ENCODE results near the gene CRTC2. TPM values are rescaled to one million over a fixed set of nuclear protein-coding genes. Genes with fewer than 3 reads are reported as not detected.

Gene CRTC2
- total and polyA plus RNA-seq, 9 of the 15 experiments (the other 6 are each of a cell fraction or from before 2014, with no cell fraction given), result 2.7 to 26.4 (median 10.2) TPM

DNA sequence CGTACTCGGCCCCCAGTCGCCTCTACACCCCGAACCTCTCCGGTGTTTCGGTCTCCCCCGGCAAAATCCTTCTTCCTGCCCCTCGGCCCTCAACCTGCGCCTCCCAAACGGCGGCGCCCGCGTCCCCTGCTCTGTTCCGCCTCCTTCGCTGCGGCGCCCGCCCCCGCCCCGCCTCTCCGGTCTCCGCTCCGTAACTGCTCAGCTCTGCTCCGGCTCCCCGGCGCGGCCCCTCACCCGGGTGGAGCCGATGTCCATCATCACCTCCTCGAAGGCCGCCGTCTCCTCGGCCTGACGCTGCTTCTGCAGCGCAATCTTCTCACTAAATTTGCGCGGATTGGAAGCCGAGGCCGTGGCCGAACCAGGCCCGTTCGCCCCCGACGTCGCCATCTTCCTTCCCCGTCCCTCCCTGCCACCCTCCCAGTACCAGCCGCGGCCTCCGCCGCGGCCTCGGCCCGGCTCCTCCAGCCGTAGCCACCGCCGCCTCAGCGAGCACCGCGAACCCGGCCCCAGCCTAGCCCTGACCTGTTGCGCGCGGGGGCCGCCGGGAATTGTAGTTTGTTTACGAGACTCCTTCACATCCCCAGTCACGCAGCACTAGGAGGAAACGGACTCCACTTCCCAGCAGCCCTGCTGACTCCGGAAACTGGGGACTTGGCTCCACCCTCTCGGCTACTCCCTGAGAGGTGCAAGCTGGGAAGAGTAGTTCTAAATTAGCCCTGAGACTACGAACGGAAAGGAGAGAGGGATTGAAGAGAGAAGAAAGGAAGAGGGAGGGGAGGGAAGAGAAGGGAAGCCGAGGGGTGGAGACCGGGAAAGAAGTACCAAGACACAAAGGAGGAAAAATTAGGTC is at the start of gene CRTC2 (continued):
- no peak for TF ChIP-seq KDM1A (IDR thresholded peaks at IDR 0.05)
- TF ChIP-seq, protein P1, sequence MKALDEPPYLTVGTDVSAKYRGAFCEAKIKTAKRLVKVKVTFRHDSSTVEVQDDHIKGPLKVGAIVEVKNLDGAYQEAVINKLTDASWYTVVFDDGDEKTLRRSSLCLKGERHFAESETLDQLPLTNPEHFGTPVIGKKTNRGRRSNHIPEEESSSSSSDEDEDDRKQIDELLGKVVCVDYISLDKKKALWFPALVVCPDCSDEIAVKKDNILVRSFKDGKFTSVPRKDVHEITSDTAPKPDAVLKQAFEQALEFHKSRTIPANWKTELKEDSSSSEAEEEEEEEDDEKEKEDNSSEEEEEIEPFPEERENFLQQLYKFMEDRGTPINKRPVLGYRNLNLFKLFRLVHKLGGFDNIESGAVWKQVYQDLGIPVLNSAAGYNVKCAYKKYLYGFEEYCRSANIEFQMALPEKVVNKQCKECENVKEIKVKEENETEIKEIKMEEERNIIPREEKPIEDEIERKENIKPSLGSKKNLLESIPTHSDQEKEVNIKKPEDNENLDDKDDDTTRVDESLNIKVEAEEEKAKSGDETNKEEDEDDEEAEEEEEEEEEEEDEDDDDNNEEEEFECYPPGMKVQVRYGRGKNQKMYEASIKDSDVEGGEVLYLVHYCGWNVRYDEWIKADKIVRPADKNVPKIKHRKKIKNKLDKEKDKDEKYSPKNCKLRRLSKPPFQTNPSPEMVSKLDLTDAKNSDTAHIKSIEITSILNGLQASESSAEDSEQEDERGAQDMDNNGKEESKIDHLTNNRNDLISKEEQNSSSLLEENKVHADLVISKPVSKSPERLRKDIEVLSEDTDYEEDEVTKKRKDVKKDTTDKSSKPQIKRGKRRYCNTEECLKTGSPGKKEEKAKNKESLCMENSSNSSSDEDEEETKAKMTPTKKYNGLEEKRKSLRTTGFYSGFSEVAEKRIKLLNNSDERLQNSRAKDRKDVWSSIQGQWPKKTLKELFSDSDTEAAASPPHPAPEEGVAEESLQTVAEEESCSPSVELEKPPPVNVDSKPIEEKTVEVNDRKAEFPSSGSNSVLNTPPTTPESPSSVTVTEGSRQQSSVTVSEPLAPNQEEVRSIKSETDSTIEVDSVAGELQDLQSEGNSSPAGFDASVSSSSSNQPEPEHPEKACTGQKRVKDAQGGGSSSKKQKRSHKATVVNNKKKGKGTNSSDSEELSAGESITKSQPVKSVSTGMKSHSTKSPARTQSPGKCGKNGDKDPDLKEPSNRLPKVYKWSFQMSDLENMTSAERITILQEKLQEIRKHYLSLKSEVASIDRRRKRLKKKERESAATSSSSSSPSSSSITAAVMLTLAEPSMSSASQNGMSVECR (CRISPR knock-in tag; IDR thresholded peaks at IDR 0.05), result peak; percentile 72
- TF ChIP-seq RFX1 (IDR thresholded peaks at IDR 0.05), result no peak
- no peak for TF ChIP-seq ZNF282 (CRISPR knock-in tag; IDR thresholded peaks at IDR 0.05)
- peak; percentile 65 to 86; a peak in 3 of 4 replicates for TF ChIP-seq SIN3A (IDR thresholded peaks at IDR 0.05; ENCODE audit: borderline replicate concordance in 2 of 2, control insufficient read depth in 1 of 2, low read depth in 2 of 2, low read length in 2 of 2)
- TF ChIP-seq GTF2E2 (tag; IDR thresholded peaks at IDR 0.05), result no peak
- TF ChIP-seq TRIM24 (IDR thresholded peaks at IDR 0.05), result no peak
- TF ChIP-seq ZNF830 (CRISPR knock-in tag; IDR thresholded peaks at IDR 0.05), result no peak
- peak; percentile 96 for TF ChIP-seq NR2C2 (CRISPR knock-in tag; IDR thresholded peaks at IDR 0.05)
- TF ChIP-seq NR2C2 (tag; IDR thresholded peaks at IDR 0.05), result peak; percentile 99
- TF ChIP-seq POLR2AphosphoS2 (IDR thresholded peaks at IDR 0.05; ENCODE audit: low read length), result peak; percentile 92
- TF ChIP-seq, protein P2, sequence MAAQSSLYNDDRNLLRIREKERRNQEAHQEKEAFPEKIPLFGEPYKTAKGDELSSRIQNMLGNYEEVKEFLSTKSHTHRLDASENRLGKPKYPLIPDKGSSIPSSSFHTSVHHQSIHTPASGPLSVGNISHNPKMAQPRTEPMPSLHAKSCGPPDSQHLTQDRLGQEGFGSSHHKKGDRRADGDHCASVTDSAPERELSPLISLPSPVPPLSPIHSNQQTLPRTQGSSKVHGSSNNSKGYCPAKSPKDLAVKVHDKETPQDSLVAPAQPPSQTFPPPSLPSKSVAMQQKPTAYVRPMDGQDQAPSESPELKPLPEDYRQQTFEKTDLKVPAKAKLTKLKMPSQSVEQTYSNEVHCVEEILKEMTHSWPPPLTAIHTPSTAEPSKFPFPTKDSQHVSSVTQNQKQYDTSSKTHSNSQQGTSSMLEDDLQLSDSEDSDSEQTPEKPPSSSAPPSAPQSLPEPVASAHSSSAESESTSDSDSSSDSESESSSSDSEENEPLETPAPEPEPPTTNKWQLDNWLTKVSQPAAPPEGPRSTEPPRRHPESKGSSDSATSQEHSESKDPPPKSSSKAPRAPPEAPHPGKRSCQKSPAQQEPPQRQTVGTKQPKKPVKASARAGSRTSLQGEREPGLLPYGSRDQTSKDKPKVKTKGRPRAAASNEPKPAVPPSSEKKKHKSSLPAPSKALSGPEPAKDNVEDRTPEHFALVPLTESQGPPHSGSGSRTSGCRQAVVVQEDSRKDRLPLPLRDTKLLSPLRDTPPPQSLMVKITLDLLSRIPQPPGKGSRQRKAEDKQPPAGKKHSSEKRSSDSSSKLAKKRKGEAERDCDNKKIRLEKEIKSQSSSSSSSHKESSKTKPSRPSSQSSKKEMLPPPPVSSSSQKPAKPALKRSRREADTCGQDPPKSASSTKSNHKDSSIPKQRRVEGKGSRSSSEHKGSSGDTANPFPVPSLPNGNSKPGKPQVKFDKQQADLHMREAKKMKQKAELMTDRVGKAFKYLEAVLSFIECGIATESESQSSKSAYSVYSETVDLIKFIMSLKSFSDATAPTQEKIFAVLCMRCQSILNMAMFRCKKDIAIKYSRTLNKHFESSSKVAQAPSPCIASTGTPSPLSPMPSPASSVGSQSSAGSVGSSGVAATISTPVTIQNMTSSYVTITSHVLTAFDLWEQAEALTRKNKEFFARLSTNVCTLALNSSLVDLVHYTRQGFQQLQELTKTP (IDR thresholded peaks at IDR 0.05; ENCODE audit: low read depth in 1 of 2, partially characterized antibody in 2 of 2), result peak in 1 of 2 experiments; percentile 100
- TF ChIP-seq NRF1 (conservative IDR thresholded peaks at IDR 0.05 in 1 of 2, IDR thresholded peaks at IDR 0.05 in 1 of 2), result peak; percentile 70 to 76
- no peak for TF ChIP-seq HNRNPH1 (optimal IDR thresholded peaks at IDR 0.05; ENCODE audit: low read depth, low read length)
- TF ChIP-seq, protein P3, sequence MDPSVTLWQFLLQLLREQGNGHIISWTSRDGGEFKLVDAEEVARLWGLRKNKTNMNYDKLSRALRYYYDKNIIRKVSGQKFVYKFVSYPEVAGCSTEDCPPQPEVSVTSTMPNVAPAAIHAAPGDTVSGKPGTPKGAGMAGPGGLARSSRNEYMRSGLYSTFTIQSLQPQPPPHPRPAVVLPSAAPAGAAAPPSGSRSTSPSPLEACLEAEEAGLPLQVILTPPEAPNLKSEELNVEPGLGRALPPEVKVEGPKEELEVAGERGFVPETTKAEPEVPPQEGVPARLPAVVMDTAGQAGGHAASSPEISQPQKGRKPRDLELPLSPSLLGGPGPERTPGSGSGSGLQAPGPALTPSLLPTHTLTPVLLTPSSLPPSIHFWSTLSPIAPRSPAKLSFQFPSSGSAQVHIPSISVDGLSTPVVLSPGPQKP (CRISPR knock-in tag; IDR thresholded peaks at IDR 0.05), result no peak
- TF ChIP-seq TCF7 (IDR thresholded peaks at IDR 0.05; ENCODE audit: borderline replicate concordance), result 0 out of 2 replicates have a peak, but pooled peaks have one; percentile 71
- TF ChIP-seq SNIP1 (IDR thresholded peaks at IDR 0.05; ENCODE audit: low read depth), result peak; percentile 43; the same call in 1 of the 2 replicates
- peak; percentile 46 to 89; a peak in 3 of 4 replicates for TF ChIP-seq TEAD1 (CRISPR knock-in tag; IDR thresholded peaks at IDR 0.05)

Data from K562 (cell line).